ENCODE results near the gene KRTAP4-1.
"Not testable (repeated sequence)": the region's sequence is repeated elsewhere in the genome, so short reads cannot be mapped to it uniquely, and the experiment has no call there.

DNA sequence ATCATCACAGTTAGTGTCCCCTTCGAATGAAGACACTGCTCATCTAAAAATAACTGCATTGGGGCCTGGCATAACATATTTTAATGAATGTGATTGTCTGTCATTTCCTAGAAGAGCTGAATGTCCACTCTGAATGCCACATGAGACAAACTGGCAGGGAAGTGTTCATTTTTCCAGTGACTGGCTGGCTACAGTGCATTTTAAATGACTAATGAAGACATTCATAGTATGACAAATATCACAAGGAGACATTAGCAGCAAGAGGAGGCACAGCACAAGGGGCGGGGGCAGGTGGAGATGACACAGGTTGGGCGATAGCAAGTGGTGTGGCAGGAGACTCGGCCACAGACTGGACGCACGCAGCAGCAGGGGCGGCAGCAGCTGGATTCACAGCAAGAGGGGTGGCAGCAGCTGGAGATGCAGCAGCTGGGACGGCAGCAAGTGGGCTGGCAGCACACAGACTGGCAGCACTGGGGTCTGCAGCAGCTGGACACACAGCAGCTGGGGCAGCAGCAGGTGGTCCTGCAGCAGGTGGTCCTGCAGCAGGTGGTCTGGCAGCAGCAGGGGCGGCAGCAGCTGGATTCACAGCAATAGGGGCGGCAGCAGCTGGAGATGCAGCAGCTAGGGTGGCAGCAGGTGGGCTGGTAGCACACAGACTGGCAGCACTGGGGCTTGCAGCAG, 35.6 kb downstream of the KRTAP4-1 start:
- TF ChIP-seq, protein P1, sequence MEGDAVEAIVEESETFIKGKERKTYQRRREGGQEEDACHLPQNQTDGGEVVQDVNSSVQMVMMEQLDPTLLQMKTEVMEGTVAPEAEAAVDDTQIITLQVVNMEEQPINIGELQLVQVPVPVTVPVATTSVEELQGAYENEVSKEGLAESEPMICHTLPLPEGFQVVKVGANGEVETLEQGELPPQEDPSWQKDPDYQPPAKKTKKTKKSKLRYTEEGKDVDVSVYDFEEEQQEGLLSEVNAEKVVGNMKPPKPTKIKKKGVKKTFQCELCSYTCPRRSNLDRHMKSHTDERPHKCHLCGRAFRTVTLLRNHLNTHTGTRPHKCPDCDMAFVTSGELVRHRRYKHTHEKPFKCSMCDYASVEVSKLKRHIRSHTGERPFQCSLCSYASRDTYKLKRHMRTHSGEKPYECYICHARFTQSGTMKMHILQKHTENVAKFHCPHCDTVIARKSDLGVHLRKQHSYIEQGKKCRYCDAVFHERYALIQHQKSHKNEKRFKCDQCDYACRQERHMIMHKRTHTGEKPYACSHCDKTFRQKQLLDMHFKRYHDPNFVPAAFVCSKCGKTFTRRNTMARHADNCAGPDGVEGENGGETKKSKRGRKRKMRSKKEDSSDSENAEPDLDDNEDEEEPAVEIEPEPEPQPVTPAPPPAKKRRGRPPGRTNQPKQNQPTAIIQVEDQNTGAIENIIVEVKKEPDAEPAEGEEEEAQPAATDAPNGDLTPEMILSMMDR (IDR thresholded peaks at IDR 0.05): not testable (repeated sequence)
- not testable (repeated sequence) for TF ChIP-seq POLR2A, EP300 (IDR thresholded peaks at IDR 0.05)

Measured in upper lobe of left lung (tissue), 4 donors.